BLaER1 (cell line): Measurements from ENCODE around the gene LSAMP.

Experiments used
- H3K27ac ChIP-seq: shearing (Covaris generic); formaldehyde crosslinking; 2 replicates; pipeline ENCODE4 v1.8.1; 2022
- H3K27me3 ChIP-seq: shearing (Covaris generic); formaldehyde crosslinking; 2 replicates; pipeline ENCODE4 v1.8.1; 2022
- H3K36me3 ChIP-seq: shearing (Covaris generic); formaldehyde crosslinking; 2 replicates; pipeline ENCODE4 v1.8.1; 2022
- H3K4me1 ChIP-seq: shearing (Covaris generic); formaldehyde crosslinking; 2 replicates; pipeline ENCODE4 v1.8.1; 2022
- H3K4me2 ChIP-seq: shearing (Covaris generic); formaldehyde crosslinking; 2 replicates; pipeline ENCODE4 v1.8.1; 2022
- H3K4me3 ChIP-seq: shearing (Covaris generic); formaldehyde crosslinking; 2 replicates; pipeline ENCODE4 v1.8.1; 2022
- H3K9ac ChIP-seq: shearing (Covaris generic); formaldehyde crosslinking; 2 replicates; pipeline ENCODE4 v1.8.1; 2022
- H3K9me3 ChIP-seq: shearing (Covaris generic); formaldehyde crosslinking; 2 replicates; pipeline ENCODE4 v1.8.1; 2022
- H4K20me1 ChIP-seq: shearing (Covaris generic); formaldehyde crosslinking; 2 replicates; pipeline ENCODE4 v1.8.1; 2022
- Cebpa-rat ChIP-seq: shearing (Covaris generic); IDR thresholded peaks from 2 replicates; pipeline ENCODE4 v1.8.1; 2022

LSAMP gene

DNA sequence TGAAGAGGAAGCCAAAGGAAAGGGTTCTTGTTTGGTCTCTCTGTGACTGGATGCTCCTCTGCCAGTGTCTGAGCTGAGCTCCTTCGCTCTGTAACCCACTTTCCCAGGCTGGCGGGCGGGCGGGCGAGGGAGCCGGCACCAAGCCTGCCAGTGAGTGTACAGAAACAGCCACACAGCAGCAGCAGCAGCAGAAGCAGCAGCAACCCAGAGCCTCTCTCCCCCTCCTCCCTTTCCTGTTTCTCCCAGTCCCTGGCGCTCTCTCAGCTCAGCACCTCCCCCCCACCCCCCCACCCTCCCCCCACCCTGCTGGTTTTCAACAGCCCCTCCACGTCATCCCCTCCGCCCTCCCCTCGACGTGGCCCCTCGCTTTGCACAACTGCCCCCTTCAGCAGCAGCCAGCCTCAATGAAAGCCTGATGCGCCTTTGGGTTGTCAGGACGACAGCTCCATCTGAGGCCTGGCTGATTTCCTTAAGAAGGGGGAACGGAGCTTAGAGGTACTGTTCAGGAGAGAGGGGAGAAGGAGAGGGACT, at the start of gene LSAMP:
TSS of gene LSAMP (minus strand) at position 177 of the 531 bp plus-strand sequence.
- Histone ChIP-seq H3K27me3 (peaks cover 6% of the 10 kb centered on the region; the same call in 1 of the 2 replicates), H3K9me3 (no peaks in the 10 kb centered on the region), H3K9ac (no peak within 1 kb of the TSS), H3K4me2 (no peak within 1 kb of the TSS), H3K4me3 (no peak within 1 kb of the TSS), H3K4me1 (no peaks in the 10 kb centered on the region), H3K27ac (no peak within 1 kb of the TSS), H3K36me3 (no peaks in the 10 kb centered on the region), H4K20me1 (no peaks in the 10 kb centered on the region)
- TF ChIP-seq Cebpa-rat, result no peak

DNA sequence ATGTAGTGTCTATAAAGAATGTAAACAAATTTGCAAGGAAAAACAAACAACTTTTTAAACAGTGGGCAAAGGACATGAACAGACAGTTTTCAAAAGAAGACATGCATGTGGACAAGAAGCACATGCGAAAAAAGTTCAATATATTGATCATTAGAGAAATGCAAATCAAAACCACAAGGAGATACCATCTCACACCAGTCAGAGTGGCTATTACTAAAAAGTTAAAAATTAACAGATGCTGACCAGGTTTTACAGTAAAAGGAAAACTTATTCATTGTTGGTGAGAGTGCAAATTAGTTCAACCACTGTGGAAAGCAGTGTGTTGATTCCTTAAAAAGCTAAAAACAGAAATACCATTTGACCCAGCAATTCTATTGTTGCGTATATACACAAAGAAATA, 47.1 kb upstream of the LSAMP start:
- H3K36me3 ChIP-seq, result no peaks in the 10 kb centered on the region
- no peaks in the 10 kb centered on the region for H3K4me1 ChIP-seq
- H3K27ac ChIP-seq, result no peak overlapping the region
- H4K20me1 ChIP-seq, result no peaks in the 10 kb centered on the region
- H3K27me3 ChIP-seq, result no peaks in the 10 kb centered on the region
- no peak overlapping the region for H3K9ac ChIP-seq
- no peak for TF ChIP-seq Cebpa-rat
- no peak overlapping the region for H3K4me3 ChIP-seq
- H3K4me2 ChIP-seq, result no peak overlapping the region
- H3K9me3 ChIP-seq, result no peaks in the 10 kb centered on the region

DNA sequence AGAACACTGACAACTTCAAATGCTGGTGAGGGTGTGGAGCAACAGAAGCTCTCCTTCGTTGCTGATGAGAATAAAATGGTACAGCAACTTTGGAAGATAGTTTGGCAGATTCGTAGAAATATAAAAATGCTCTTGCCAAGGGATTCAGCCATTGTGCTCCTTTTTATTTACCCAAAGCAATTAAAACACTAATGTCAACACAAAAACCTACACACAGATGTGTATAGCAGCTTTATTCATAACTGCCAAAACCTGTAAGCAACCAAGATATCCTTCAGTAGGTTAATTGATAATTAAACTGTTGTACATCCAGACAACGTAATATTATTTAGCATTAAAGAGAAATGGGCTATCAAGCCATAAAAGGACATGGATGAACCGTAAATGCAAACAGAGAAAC, 37.8 kb upstream of the LSAMP start:
- Histone ChIP-seq H3K9ac (no peak overlapping the region), H3K9me3 (peaks cover 19% of the 10 kb centered on the region), H3K4me3 (no peak overlapping the region), H3K27me3 (no peaks in the 10 kb centered on the region), H4K20me1 (no peaks in the 10 kb centered on the region), H3K27ac (no peak overlapping the region), H3K4me1 (no peaks in the 10 kb centered on the region), H3K36me3 (no peaks in the 10 kb centered on the region), H3K4me2 (no peak overlapping the region)
- no peak for TF ChIP-seq Cebpa-rat

DNA sequence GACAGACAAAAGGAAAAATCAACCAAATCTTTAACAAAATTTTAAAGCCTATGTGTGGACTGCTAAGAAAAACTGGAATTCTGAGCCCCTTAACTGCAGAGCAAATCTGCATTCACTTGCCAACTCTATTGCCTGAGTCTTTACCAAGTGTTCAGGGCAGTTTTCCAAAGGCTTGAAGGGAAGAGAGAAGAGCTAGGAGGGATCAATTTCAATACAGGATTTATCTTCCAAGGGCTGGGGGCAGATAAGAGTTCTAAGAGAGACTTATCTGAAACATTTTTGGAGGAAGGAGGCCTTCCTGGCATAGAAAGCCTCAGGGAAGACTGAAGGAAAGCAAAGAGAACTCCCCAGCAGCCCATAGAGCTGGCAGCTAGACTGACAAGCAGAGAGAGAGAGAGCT, 31.4 kb upstream of the LSAMP start:
- no peaks in the 10 kb centered on the region for H3K36me3 ChIP-seq
- peaks cover 22% of the 10 kb centered on the region for H3K9me3 ChIP-seq
- no peaks in the 10 kb centered on the region for H3K4me1 ChIP-seq
- no peak overlapping the region for H3K4me2 ChIP-seq
- no peaks in the 10 kb centered on the region for H3K27me3 ChIP-seq
- TF ChIP-seq Cebpa-rat, result no peak
- H3K9ac ChIP-seq, result no peak overlapping the region
- H3K27ac ChIP-seq, result no peak overlapping the region
- H3K4me3 ChIP-seq, result no peak overlapping the region
- H4K20me1 ChIP-seq, result no peaks in the 10 kb centered on the region

DNA sequence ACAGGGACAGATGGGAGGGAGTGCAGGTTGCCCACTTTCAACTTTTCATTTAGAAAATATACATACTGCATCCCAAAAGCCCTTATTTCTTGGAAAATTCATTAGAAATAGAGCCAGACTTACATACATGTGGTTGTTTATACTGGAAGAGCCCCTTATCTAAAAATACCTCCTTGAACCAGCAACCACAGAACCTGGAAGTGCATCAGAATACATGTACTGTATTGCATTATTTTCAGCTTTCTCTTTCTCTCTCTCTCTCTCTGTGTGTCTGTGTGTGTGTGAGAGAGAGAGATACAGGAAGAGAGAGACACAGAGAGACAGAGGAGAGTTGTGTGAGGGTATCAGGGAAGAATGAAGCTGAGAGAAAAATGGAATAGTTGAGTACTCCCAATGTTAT, 29.5 kb upstream of the LSAMP start:
- Histone ChIP-seq H3K36me3 (no peaks in the 10 kb centered on the region), H3K9ac (no peak overlapping the region), H3K27me3 (no peaks in the 10 kb centered on the region), H3K4me3 (no peak overlapping the region), H3K4me1 (no peaks in the 10 kb centered on the region), H3K27ac (no peak overlapping the region), H4K20me1 (no peaks in the 10 kb centered on the region), H3K9me3 (peaks cover 19% of the 10 kb centered on the region), H3K4me2 (no peak overlapping the region)
- TF ChIP-seq Cebpa-rat, result no peak

DNA sequence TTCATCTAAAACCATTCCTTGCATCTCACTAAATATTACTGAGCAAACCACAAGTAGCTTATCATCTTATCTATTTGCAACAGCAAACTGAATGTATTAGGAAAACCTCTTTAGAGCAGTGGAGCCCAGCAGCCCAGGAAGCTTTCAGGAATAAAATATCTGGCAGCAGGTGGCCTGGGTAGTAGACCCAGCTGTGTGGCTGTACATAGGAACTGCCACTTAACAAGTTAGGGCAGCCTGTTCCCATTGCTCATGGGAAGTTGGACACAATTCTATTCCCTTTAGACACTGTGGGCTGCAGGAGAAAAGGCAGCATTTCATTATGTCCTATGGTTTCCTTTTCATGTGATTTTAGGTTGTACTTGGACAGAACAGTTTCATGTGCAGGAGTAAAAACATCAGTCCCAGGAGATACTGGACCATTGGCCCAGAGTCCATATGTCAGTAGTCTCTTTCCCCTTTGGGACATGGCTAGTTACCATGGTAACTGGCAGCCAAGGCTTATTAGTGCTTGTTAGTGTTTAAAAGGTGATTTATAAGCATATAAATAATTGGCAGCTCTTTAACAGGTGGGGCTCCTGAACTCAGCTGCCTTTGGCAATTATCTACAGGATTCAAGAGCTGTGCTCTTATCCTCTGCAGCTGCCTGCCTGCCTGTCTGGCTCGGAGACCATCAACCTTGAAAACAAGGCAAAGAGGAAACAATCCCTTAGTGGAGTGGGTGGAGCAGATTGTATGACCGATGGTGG, 28.9 kb upstream of the LSAMP start:
- Histone ChIP-seq H3K9me3 (peaks cover 13% of the 10 kb centered on the region), H3K4me3 (no peak overlapping the region), H3K4me2 (no peak overlapping the region), H3K9ac (no peak overlapping the region), H3K4me1 (no peaks in the 10 kb centered on the region), H3K36me3 (no peaks in the 10 kb centered on the region), H3K27ac (no peak overlapping the region), H4K20me1 (no peaks in the 10 kb centered on the region), H3K27me3 (no peaks in the 10 kb centered on the region)
- no peak for TF ChIP-seq Cebpa-rat

DNA sequence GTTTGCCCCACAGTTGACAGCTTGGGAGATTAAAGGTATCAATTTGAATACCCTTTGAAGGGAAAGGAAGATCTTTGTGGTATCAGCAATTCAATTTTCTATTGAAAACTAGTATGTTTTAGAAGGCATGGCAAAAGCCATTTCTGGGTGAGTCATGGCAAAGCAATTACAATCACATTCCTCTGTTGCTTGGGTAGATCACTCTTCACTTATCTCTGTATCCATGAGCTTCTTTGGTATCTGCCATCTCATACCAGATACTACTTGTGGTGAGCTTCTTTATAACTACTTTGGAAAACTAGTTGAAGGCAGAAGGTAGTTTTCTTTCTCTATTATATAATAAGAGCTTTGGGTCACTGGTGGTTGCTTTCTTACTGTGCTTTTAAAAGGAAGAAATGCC, 28.3 kb upstream of the LSAMP start:
- no peaks in the 10 kb centered on the region for H3K27me3 ChIP-seq

DNA sequence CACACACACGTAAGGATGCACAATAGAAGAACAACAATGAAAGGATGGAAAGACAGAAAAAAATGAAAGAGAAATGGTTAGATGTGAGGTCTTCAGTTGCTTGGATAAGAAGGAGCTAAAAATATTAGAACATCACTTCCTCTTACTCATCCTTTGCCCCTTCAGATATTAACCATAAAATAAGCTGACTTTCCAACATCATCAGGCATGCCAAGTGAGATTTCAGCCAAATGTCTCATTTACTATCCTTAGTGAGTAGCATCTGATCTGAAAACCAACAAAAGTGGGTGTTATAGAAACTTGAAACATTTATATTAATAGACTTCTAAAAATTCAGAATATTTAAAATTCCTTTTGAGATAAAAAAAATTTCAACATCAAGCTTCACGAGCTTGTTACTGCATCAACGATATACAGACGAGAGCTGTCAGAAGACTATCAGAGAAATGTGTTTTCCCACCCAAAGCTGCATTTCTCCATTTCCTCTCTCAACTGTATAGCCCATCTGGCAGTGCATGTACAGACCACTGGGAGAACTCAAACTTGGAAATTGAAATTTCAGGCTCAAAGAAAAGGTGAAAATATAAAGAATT, 25.4 kb upstream of the LSAMP start:
- H3K27me3 ChIP-seq, result no peaks in the 10 kb centered on the region
- H3K4me3 ChIP-seq, result no peak overlapping the region
- no peaks in the 10 kb centered on the region for H3K9me3 ChIP-seq
- no peaks in the 10 kb centered on the region for H4K20me1 ChIP-seq
- no peaks in the 10 kb centered on the region for H3K4me1 ChIP-seq
- H3K36me3 ChIP-seq, result no peaks in the 10 kb centered on the region
- TF ChIP-seq Cebpa-rat, result no peak
- no peak overlapping the region for H3K4me2 ChIP-seq
- no peak overlapping the region for H3K27ac ChIP-seq
- H3K9ac ChIP-seq, result no peak overlapping the region

More for the DNA sequence above, 28.3 kb upstream of the LSAMP start:
- H4K20me1 ChIP-seq, result no peaks in the 10 kb centered on the region
- no peak overlapping the region for H3K4me2 ChIP-seq
- no peak for TF ChIP-seq Cebpa-rat
- no peaks in the 10 kb centered on the region for H3K4me1 ChIP-seq
- no peaks in the 10 kb centered on the region for H3K36me3 ChIP-seq
- no peak overlapping the region for H3K9ac ChIP-seq
- peaks cover 7% of the 10 kb centered on the region for H3K9me3 ChIP-seq
- H3K4me3 ChIP-seq, result no peak overlapping the region
- no peak overlapping the region for H3K27ac ChIP-seq

DNA sequence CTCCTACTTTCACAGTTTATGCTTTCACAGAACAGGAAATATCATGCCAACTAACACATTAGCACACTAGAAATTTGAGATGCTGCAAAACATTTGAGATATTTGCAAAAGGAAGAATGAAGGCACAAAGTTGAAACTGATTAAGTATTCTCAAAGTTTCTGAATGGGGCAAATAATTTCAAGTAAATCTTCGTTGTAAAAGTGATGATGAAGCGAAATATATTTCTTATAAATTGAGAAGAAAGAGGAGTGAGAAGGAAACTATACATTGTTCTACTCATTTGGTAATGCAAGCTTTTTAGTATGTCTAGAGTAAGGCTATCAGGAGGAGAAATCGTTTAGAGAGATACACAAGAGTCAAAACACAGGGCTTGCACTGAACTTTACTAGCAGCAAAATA, 24.3 kb upstream of the LSAMP start:
- Histone ChIP-seq H3K4me3 (no peak overlapping the region), H3K4me2 (no peak overlapping the region), H3K4me1 (no peaks in the 10 kb centered on the region), H3K36me3 (no peaks in the 10 kb centered on the region), H3K27me3 (no peaks in the 10 kb centered on the region), H4K20me1 (no peaks in the 10 kb centered on the region), H3K27ac (no peak overlapping the region), H3K9ac (no peak overlapping the region), H3K9me3 (no peaks in the 10 kb centered on the region)
- no peak for TF ChIP-seq Cebpa-rat

DNA sequence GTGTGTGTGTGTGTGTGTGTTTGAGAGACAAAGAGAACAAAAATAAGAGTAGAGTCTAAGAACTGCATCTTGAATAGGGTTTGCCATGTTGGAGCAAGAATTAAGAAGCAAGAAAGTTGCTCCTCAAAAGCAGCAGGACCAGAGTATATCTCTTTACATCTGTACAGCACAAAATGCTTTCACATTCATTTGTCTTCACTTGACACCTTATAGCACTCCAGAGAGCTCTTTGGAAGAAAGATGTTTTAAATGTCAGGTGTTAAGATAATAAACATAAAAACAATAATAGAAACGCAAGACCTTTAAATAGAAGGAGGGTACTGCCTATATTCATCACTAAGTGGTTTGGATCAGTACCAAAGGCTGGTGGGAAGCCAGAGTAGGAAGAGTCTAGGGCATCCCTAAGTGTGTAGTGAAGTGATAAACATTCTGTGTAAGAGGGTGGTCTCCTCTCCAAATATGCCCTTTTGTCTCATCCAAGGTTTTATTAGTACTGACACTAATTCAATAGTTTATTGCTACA, 19.1 kb upstream of the LSAMP start:
- Histone ChIP-seq H3K27me3 (no peaks in the 10 kb centered on the region), H3K27ac (no peak overlapping the region), H3K4me3 (no peak overlapping the region), H3K9ac (no peak overlapping the region), H3K9me3 (no peaks in the 10 kb centered on the region), H4K20me1 (no peaks in the 10 kb centered on the region), H3K4me1 (no peaks in the 10 kb centered on the region), H3K4me2 (no peak overlapping the region), H3K36me3 (no peaks in the 10 kb centered on the region)
- TF ChIP-seq Cebpa-rat, result no peak
